Endodermal cell (in vitro differentiated cells): ENCODE results near the gene DLGAP1. TPM values are rescaled to one million over a fixed set of nuclear protein-coding genes. Genes with fewer than 3 reads are reported as not detected.
A peak's percentile ranks its signal among the peaks of the same experiment; 100 is the strongest.

Experiments used
- DNase-seq: peaks from one replicate; pipeline ENCODE4 v3.0.0-alpha.2; 2017
- H3K27ac ChIP-seq: 2 replicates; pipeline ENCODE4 v1.5.1; 2013; ENCODE audit warnings: mild to moderate bottlenecking, low read depth, low read length, moderate library complexity
- H3K27me3 ChIP-seq: 2 replicates; pipeline ENCODE4 v1.6.1; 2013; ENCODE audit warnings: mild to moderate bottlenecking, low read length, moderate library complexity; ENCODE audit not compliant: insufficient read depth, control insufficient read depth, poor library complexity, severe bottlenecking
- H3K36me3 ChIP-seq: 2 replicates; pipeline ENCODE4 v1.7.0; 2013; ENCODE audit warnings: mild to moderate bottlenecking, low read length, moderate library complexity; ENCODE audit not compliant: control insufficient read depth, insufficient read depth
- H3K4me1 ChIP-seq: one replicate; pipeline ENCODE4 v1.7.0; 2013; ENCODE audit warnings: low read length; ENCODE audit not compliant: control insufficient read depth, insufficient read depth
- H3K4me3 ChIP-seq: 2 replicates; pipeline ENCODE4 v1.5.1; 2013; ENCODE audit warnings: mild to moderate bottlenecking, low read length, moderate library complexity
- H3K9ac ChIP-seq: 2 replicates; pipeline ENCODE4 v1.6.1; 2013; ENCODE audit warnings: mild to moderate bottlenecking, low read length, moderate library complexity; ENCODE audit not compliant: poor library complexity, severe bottlenecking; ENCODE audit errors: extremely low read depth
- H3K9me3 ChIP-seq: 2 replicates; pipeline ENCODE4 v1.6.1; 2013; ENCODE audit warnings: mild to moderate bottlenecking, low read length, moderate library complexity; ENCODE audit not compliant: control insufficient read depth
- H3K27ac Mint-ChIP-seq: 2 replicates; pipeline ENCODE4 v1.8.0; 2020; ENCODE audit warnings: mixed read lengths
- H3K27me3 Mint-ChIP-seq: 2 replicates; pipeline ENCODE4 v1.8.0; 2021; ENCODE audit warnings: mild to moderate bottlenecking, mixed read lengths; ENCODE audit not compliant: insufficient read depth
- H3K36me3 Mint-ChIP-seq: 2 replicates; pipeline ENCODE4 v1.8.0; 2020; ENCODE audit warnings: low read depth, mixed read lengths
- H3K4me1 Mint-ChIP-seq: 2 replicates; pipeline ENCODE4 v1.8.0; 2020; ENCODE audit warnings: mixed read lengths
- H3K4me3 Mint-ChIP-seq: 2 replicates; pipeline ENCODE4 v1.8.0; 2020; ENCODE audit warnings: mild to moderate bottlenecking, moderate library complexity, mixed read lengths
- H3K9me3 Mint-ChIP-seq: 2 replicates; pipeline ENCODE4 v1.8.0; 2020; ENCODE audit warnings: mild to moderate bottlenecking, mixed read lengths
- CTCF ChIP-seq: fragments of 200-600 bp; sonication (generic); conservative IDR thresholded peaks from 2 replicates; pipeline ENCODE4 v1.5.0; 2021; ENCODE audit warnings: antibody characterized with exemption, mild to moderate bottlenecking
- WGBS, 2 experiments: methylation state at CpG; one replicate each; pipeline versions ENCODE4 v1.1.5 to v1.1.7; 2013; ENCODE audit warnings: missing lambda C conversion rate in 2 of 2, mixed read lengths in 1 of 2; ENCODE audit not compliant: insufficient coverage in 1 of 2, insufficient read length in 1 of 2; 5-methylcytosine and 5-hydroxymethylcytosine counted together
- total RNA-seq, 2 donors: library from RNA; stranded (reverse); fragmentation: NEBNext Ultra II Directional in 1 of 2; extraction: Animal tissue kit (Norgen Biotek cat#: 25700) in 1 of 2; gene quantifications; 2 replicates in 1 of 2; 3 replicates in 1 of 2; pipeline ENCODE4 v1.2.1, GENCODE V29; 2021

DLGAP1 gene
- total RNA-seq, 2 donors from 2014 or later: 11.5 to 21.5 TPM

DNA sequence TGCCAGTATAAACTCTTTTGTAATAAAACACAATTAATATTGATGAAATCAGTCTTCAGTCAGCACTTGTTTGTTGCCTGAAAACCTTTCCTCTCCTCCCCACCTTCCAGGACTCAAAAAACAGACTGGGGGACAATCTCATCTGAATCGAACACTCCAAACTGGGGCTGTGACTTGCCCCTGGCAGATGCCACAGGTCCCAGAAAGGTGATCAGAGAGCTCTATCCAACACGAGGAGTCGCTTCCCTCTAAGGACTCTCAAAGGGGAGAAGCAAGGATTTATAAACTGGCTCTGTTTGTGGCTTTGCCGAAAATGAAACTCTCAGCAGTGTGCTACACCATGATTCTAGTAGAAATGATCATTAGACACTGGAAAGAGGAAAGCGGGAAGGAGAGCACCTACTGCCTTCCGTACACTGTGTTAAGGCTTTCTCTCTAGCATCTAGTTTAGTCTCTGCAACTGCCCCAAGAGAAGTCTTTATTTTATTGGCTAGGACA is 805.9 kb downstream of the DLGAP1 start:
- no peak overlapping the region for H3K9ac ChIP-seq
- peaks cover 5% of the 10 kb centered on the region for H3K4me1 ChIP-seq
- H3K36me3 ChIP-seq: no peaks in the 10 kb centered on the region
- H3K27me3 ChIP-seq: no peaks in the 10 kb centered on the region
- 78 to 85% methylated on average over 6 of the region's 6 CpGs for WGBS, 2 experiments
- Mint-ChIP-seq H3K27ac (no peak overlapping the region), H3K27me3 (peaks cover 9% of the 10 kb centered on the region), H3K4me3 (no peak overlapping the region), H3K9me3 (no peaks in the 10 kb centered on the region), H3K4me1 (peaks cover 28% of the 10 kb centered on the region), H3K36me3 (no peaks in the 10 kb centered on the region)
- H3K9me3 ChIP-seq: no peaks in the 10 kb centered on the region
- no peak overlapping the region for H3K4me3 ChIP-seq
- TF ChIP-seq CTCF: no peak
- no peak overlapping the region for H3K27ac ChIP-seq
- DNase-seq: peak; percentile 56

DNA sequence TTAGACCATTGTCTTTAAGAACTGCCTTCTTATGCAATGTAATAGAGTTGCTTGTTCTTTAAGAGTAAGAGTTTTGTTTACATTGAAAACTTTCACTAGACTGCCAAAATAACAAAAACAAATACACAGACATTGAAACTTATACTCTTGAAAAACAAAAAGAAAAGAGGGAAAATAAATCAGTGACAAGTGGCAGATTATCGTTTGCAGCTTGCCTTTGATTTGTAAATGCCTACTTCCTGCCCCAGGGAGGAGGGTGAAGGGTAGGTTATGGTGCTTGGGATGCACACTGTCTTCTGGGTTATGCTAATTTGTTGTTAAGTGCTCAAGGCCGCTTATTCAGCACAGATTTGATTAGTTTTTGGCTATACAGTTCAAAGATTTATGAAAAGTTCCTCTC is 806.5 kb downstream of the DLGAP1 start:
- no peak overlapping the region for H3K27ac Mint-ChIP-seq
- no peak overlapping the region for H3K27ac ChIP-seq
- 0 to 29% methylated on average over 1 to 2 of the region's 2 CpGs for WGBS, 2 experiments
- H3K36me3 Mint-ChIP-seq: no peaks in the 10 kb centered on the region
- peak; percentile 40 for DNase-seq
- peaks cover 23% of the 10 kb centered on the region for H3K4me1 Mint-ChIP-seq
- H3K36me3 ChIP-seq: no peaks in the 10 kb centered on the region
- H3K4me1 ChIP-seq: no peaks in the 10 kb centered on the region
- no peak overlapping the region for H3K9ac ChIP-seq
- no peak overlapping the region for H3K4me3 Mint-ChIP-seq
- H3K9me3 ChIP-seq: no peaks in the 10 kb centered on the region
- no peaks in the 10 kb centered on the region for H3K27me3 ChIP-seq
- no peak for TF ChIP-seq CTCF
- H3K27me3 Mint-ChIP-seq: peaks cover 9% of the 10 kb centered on the region
- no peak overlapping the region for H3K4me3 ChIP-seq
- no peaks in the 10 kb centered on the region for H3K9me3 Mint-ChIP-seq

- H3K4me3 Mint-ChIP-seq: no peak overlapping the region
- no peak for DNase-seq
- H3K4me1 ChIP-seq: no peaks in the 10 kb centered on the region
- H3K4me1 Mint-ChIP-seq: peaks cover 23% of the 10 kb centered on the region
- no peak overlapping the region for H3K27ac ChIP-seq
- H3K27me3 Mint-ChIP-seq: peaks cover 9% of the 10 kb centered on the region
- no peaks in the 10 kb centered on the region for H3K9me3 Mint-ChIP-seq
- H3K36me3 ChIP-seq: no peaks in the 10 kb centered on the region
- H3K27me3 ChIP-seq: no peaks in the 10 kb centered on the region
- TF ChIP-seq CTCF: no peak
- WGBS, 2 experiments: 77 to 95% methylated on average over 2 to 6 of the region's 6 CpGs
- no peak overlapping the region for H3K27ac Mint-ChIP-seq
- H3K9me3 ChIP-seq: no peaks in the 10 kb centered on the region
- no peak overlapping the region for H3K4me3 ChIP-seq
- H3K9ac ChIP-seq: no peak overlapping the region
- H3K36me3 Mint-ChIP-seq: no peaks in the 10 kb centered on the region
Measured at GRCh38 chr18:3648200-3648599, 806.9 kb downstream of the DLGAP1 start.
